Measurements from ENCODE around the gene VGLL1. TPM values are rescaled to one million over a fixed set of nuclear protein-coding genes. Genes with fewer than 3 reads are reported as not detected.

VGLL1 gene
- total RNA-seq, 2 experiments from 2014 or later: not detected

- peak; percentile 22 for DNase-seq
- no peaks in the 10 kb centered on the region for H3K27me3 Mint-ChIP-seq (ENCODE audit: low read depth)
- H3K27ac Mint-ChIP-seq: no peak overlapping the region
- intact Hi-C loops (cut with micrococcal nuclease): no loop called here
- H3K4me3 Mint-ChIP-seq: no peak overlapping the region
- peaks cover 12% of the 10 kb centered on the region for H3K4me1 Mint-ChIP-seq (ENCODE audit: low read depth)
- CTCF ChIA-PET: no interaction called here
- no peaks in the 10 kb centered on the region for H3K36me3 Mint-ChIP-seq (ENCODE audit: low read depth)
- no peaks in the 10 kb centered on the region for H3K9me3 Mint-ChIP-seq
Measured at GRCh38 chrX:136525738-136526606, 6.0 kb upstream of the VGLL1 start.

GRCh38 chrX:136528645-136529315 is 3.2 kb upstream of the VGLL1 start:
- CTCF ChIA-PET: no interaction called here
- H3K36me3 Mint-ChIP-seq (ENCODE audit: low read depth): no peaks in the 10 kb centered on the region
- no peaks in the 10 kb centered on the region for H3K27me3 Mint-ChIP-seq (ENCODE audit: low read depth)
- intact Hi-C loops (cut with micrococcal nuclease): no loop called here
- peaks cover 3% of the 10 kb centered on the region for H3K4me1 Mint-ChIP-seq (ENCODE audit: low read depth)
- H3K4me3 Mint-ChIP-seq: no peak overlapping the region
- H3K27ac Mint-ChIP-seq: no peak overlapping the region
- H3K9me3 Mint-ChIP-seq: no peaks in the 10 kb centered on the region
- DNase-seq: no peak

- DNase-seq: no peak
- Mint-ChIP-seq H3K27ac (no peak overlapping the region), H3K36me3 (ENCODE audit: low read depth) (no peaks in the 10 kb centered on the region), H3K27me3 (ENCODE audit: low read depth) (no peaks in the 10 kb centered on the region), H3K9me3 (no peaks in the 10 kb centered on the region), H3K4me3 (no peak overlapping the region), H3K4me1 (ENCODE audit: low read depth) (peaks cover 3% of the 10 kb centered on the region)
- intact Hi-C loops (cut with micrococcal nuclease): no loop called here
- CTCF ChIA-PET: no interaction called here
Measured at GRCh38 chrX:136529795-136530194, 2.2 kb upstream of the VGLL1 start.

GRCh38 chrX:136534131-136534530 is 2.1 kb downstream of the VGLL1 start:
- H3K36me3 Mint-ChIP-seq (ENCODE audit: low read depth): no peaks in the 10 kb centered on the region
- CTCF ChIA-PET: no interaction called here
- H3K4me3 Mint-ChIP-seq: no peak overlapping the region
- no peaks in the 10 kb centered on the region for H3K9me3 Mint-ChIP-seq
- no peak for DNase-seq
- intact Hi-C loops (cut with micrococcal nuclease): no loop called here
- no peaks in the 10 kb centered on the region for H3K27me3 Mint-ChIP-seq (ENCODE audit: low read depth)
- H3K27ac Mint-ChIP-seq: no peak overlapping the region
- peaks cover 3% of the 10 kb centered on the region for H3K4me1 Mint-ChIP-seq (ENCODE audit: low read depth)

- Mint-ChIP-seq H3K27ac (no peak overlapping the region), H3K27me3 (ENCODE audit: low read depth) (no peaks in the 10 kb centered on the region), H3K4me1 (ENCODE audit: low read depth) (peaks cover 9% of the 10 kb centered on the region), H3K4me3 (no peak overlapping the region), H3K9me3 (no peaks in the 10 kb centered on the region), H3K36me3 (ENCODE audit: low read depth) (no peaks in the 10 kb centered on the region)
- CTCF ChIA-PET: no interaction called here
- intact Hi-C loops (cut with micrococcal nuclease): no loop called here
- DNase-seq: no peak
Measured at GRCh38 chrX:136538811-136539210, 6.8 kb downstream of the VGLL1 start.

GRCh38 chrX:136540226-136540625 is 8.2 kb downstream of the VGLL1 start:
- CTCF ChIA-PET: interaction anchor here (0.7 to 0.8 kb wide), 2 partner anchors 30 to 31 kb away, joined by 3 read pairs; no protein-coding TSS in a partner anchor
- Mint-ChIP-seq H3K36me3 (ENCODE audit: low read depth) (no peaks in the 10 kb centered on the region), H3K4me3 (no peak overlapping the region), H3K27me3 (ENCODE audit: low read depth) (no peaks in the 10 kb centered on the region), H3K27ac (no peak overlapping the region), H3K9me3 (no peaks in the 10 kb centered on the region), H3K4me1 (ENCODE audit: low read depth) (peaks cover 17% of the 10 kb centered on the region)
- DNase-seq: no peak
- intact Hi-C loops (cut with micrococcal nuclease): no loop called here

- H3K4me1 Mint-ChIP-seq (ENCODE audit: low read depth): peaks cover 26% of the 10 kb centered on the region
- CTCF ChIA-PET: no interaction called here
- no peaks in the 10 kb centered on the region for H3K36me3 Mint-ChIP-seq (ENCODE audit: low read depth)
- no peak overlapping the region for H3K27ac Mint-ChIP-seq
- H3K9me3 Mint-ChIP-seq: no peaks in the 10 kb centered on the region
- intact Hi-C loops (cut with micrococcal nuclease): no loop called here
- no peaks in the 10 kb centered on the region for H3K27me3 Mint-ChIP-seq (ENCODE audit: low read depth)
- no peak overlapping the region for H3K4me3 Mint-ChIP-seq
- DNase-seq: no peak
Measured at GRCh38 chrX:136541294-136541693, 9.3 kb downstream of the VGLL1 start.

- Mint-ChIP-seq H3K36me3 (ENCODE audit: low read depth) (no peaks in the 10 kb centered on the region), H3K4me1 (ENCODE audit: low read depth) (peaks cover 34% of the 10 kb centered on the region), H3K27ac (no peak overlapping the region), H3K27me3 (ENCODE audit: low read depth) (no peaks in the 10 kb centered on the region), H3K9me3 (no peaks in the 10 kb centered on the region), H3K4me3 (no peak overlapping the region)
- CTCF ChIA-PET: interaction anchor here (0.6 kb wide), 1 partner anchor 302 kb away, joined by 3 read pairs; no protein-coding TSS in a partner anchor
- DNase-seq: no peak
- intact Hi-C loops (cut with micrococcal nuclease): no loop called here
Measured at GRCh38 chrX:136542281-136542680, 10.3 kb downstream of the VGLL1 start.

- Mint-ChIP-seq H3K4me3 (no peak overlapping the region), H3K9me3 (no peaks in the 10 kb centered on the region), H3K27ac (no peak overlapping the region), H3K4me1 (ENCODE audit: low read depth) (peaks cover 35% of the 10 kb centered on the region), H3K36me3 (ENCODE audit: low read depth) (no peaks in the 10 kb centered on the region), H3K27me3 (ENCODE audit: low read depth) (no peaks in the 10 kb centered on the region)
- CTCF ChIA-PET: no interaction called here
- intact Hi-C loops (cut with micrococcal nuclease): no loop called here
- no peak for DNase-seq
Measured at GRCh38 chrX:136546371-136546781, 14.4 kb downstream of the VGLL1 start.

- Mint-ChIP-seq H3K36me3 (ENCODE audit: low read depth) (no peaks in the 10 kb centered on the region), H3K4me3 (no peak overlapping the region), H3K27me3 (ENCODE audit: low read depth) (no peaks in the 10 kb centered on the region), H3K27ac (no peak overlapping the region), H3K4me1 (ENCODE audit: low read depth) (peaks cover 29% of the 10 kb centered on the region), H3K9me3 (no peaks in the 10 kb centered on the region)
- DNase-seq: no peak
- intact Hi-C loops (cut with micrococcal nuclease): no loop called here
- CTCF ChIA-PET: no interaction called here
Measured at GRCh38 chrX:136549226-136549625, 17.2 kb downstream of the VGLL1 start.

GRCh38 chrX:136551410-136551809 is 19.4 kb downstream of the VGLL1 start:
- no peak for DNase-seq
- CTCF ChIA-PET: interaction anchor here (0.6 kb wide), 1 partner anchor 60 kb away, joined by 5 read pairs; no protein-coding TSS in a partner anchor
- Mint-ChIP-seq H3K27ac (no peak overlapping the region), H3K9me3 (no peaks in the 10 kb centered on the region), H3K27me3 (ENCODE audit: low read depth) (no peaks in the 10 kb centered on the region), H3K36me3 (ENCODE audit: low read depth) (no peaks in the 10 kb centered on the region), H3K4me1 (ENCODE audit: low read depth) (peaks cover 11% of the 10 kb centered on the region), H3K4me3 (no peak overlapping the region)
- intact Hi-C loops (cut with micrococcal nuclease): no loop called here

GRCh38 chrX:136555694-136556093 is 23.7 kb downstream of the VGLL1 start:
- H3K4me3 Mint-ChIP-seq: no peak overlapping the region
- H3K4me1 Mint-ChIP-seq (ENCODE audit: low read depth): no peaks in the 10 kb centered on the region
- H3K9me3 Mint-ChIP-seq: no peaks in the 10 kb centered on the region
- intact Hi-C loops (cut with micrococcal nuclease): no loop called here
- CTCF ChIA-PET: interaction anchor here (1.0 kb wide), 1 partner anchor 369 kb away, joined by 3 read pairs; no protein-coding TSS in a partner anchor
- no peaks in the 10 kb centered on the region for H3K36me3 Mint-ChIP-seq (ENCODE audit: low read depth)
- H3K27me3 Mint-ChIP-seq (ENCODE audit: low read depth): no peaks in the 10 kb centered on the region
- H3K27ac Mint-ChIP-seq: no peak overlapping the region
- DNase-seq: no peak

All from activated naive CD4-positive, alpha-beta T cell treated with anti-CD3 and anti-CD28 coated beads for 36 hours (primary cell).